ENCODE data around the gene KANK2. TPM values are rescaled to one million over a fixed set of nuclear protein-coding genes. Genes with fewer than 3 reads are reported as not detected.
A peak's percentile ranks its signal among the peaks of the same experiment; 100 is the strongest.

KANK2 gene
- total and polyA plus RNA-seq, 2 of the 13 experiments (the other 11 are each of a cell fraction or from before 2014, with no cell fraction given), result 5.7 to 12.9 TPM

GRCh38 chr19:11236324-11237301 lies 39.3 kb upstream of the KANK2 start (continued):
- peak; percentile 86 for TF ChIP-seq PAXIP1 (CRISPR knock-in tag; conservative IDR thresholded peaks at IDR 0.05)
- TF ChIP-seq ZNF83 (CRISPR knock-in tag; IDR thresholded peaks at IDR 0.05; ENCODE audit: borderline replicate concordance), result no peak
- peak; percentile 76 for TF ChIP-seq ZNF317 (CRISPR knock-in tag; IDR thresholded peaks at IDR 0.05)
- TF ChIP-seq ZNF577 (CRISPR knock-in tag; IDR thresholded peaks at IDR 0.05; ENCODE audit: borderline replicate concordance, low read depth), result no peak
- TF ChIP-seq ZNF609 (CRISPR knock-in tag; IDR thresholded peaks at IDR 0.05; ENCODE audit: borderline replicate concordance), result peak; percentile 90
- peak; percentile 86 for TF ChIP-seq MED13 (CRISPR knock-in tag; IDR thresholded peaks at IDR 0.05)
- no peak for TF ChIP-seq ZNF558 (CRISPR knock-in tag; IDR thresholded peaks at IDR 0.05; ENCODE audit: borderline replicate concordance)
- TF ChIP-seq DBP (CRISPR knock-in tag; IDR thresholded peaks at IDR 0.05; ENCODE audit: not compliant biosample characterization), result peak; percentile 1
- 0 out of 2 replicates have a peak, but pooled peaks have one; percentile 25 for TF ChIP-seq ZNF552 (CRISPR knock-in tag; IDR thresholded peaks at IDR 0.05; ENCODE audit: borderline replicate concordance)
- TF ChIP-seq AHDC1 (CRISPR knock-in tag; IDR thresholded peaks at IDR 0.05; ENCODE audit: borderline replicate concordance), result peak; percentile 53; the same call in 1 of the 2 replicates
- no peak for TF ChIP-seq FLYWCH1 (CRISPR knock-in tag; IDR thresholded peaks at IDR 0.05)

All from HepG2 (cell line).